IPS-18c (cell line): ENCODE results near the gene PCSK9.

Experiments used
- H3K4me3 ChIP-seq: 2 replicates; pipeline ENCODE4 v1.7.0; 2013; ENCODE audit warnings: low read depth, mild to moderate bottlenecking, low read length, moderate library complexity; ENCODE audit not compliant: insufficient read depth
- H3K9me3 ChIP-seq: one replicate; pipeline ENCODE4 v1.6.1; 2013; ENCODE audit warnings: mild to moderate bottlenecking, low read length, moderate library complexity; ENCODE audit not compliant: control insufficient read depth, insufficient read depth

The PCSK9 gene

DNA sequence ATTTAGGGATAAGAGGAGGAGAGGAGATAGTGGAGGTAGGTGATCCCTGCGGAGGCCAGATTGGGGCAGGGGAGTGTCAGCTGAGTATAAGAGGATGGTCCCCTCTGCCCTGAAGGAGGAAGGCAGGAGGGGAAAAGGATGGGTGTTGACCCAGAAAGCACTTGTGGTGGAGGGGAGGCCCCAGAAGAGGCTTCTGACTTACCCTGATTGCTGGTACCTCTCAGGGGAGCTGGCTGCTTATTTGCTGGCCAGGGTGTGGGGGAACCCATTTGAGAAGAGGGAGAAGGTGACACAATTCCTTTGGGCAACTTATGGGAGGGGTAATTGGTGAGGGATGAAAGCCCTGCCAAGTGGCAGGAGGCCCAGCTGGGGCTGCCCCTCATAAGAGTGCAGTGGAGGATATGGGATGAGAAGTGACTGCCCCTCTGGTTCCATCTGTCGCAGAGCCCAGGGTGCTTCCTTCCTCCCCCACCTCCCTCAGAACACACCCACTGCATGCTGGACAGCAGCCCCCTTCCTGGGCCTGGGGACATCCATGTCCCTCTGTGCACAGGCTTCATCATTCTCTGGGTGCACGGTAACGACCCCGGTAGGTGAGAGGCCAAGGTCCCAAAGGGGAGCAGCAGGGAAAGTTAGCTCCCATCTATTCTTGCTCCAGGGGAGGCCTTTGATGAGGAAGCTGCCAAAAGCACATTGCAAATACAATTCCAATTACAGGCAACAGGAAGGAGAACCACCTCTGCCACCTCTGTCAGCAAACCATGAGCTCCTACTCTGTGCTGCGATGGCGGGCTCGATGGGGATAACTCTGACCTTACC lies 1.4 kb upstream of the PCSK9 start:
- Histone ChIP-seq H3K4me3 (no peak overlapping the region), H3K9me3 (peaks cover 3% of the 10 kb centered on the region)

DNA sequence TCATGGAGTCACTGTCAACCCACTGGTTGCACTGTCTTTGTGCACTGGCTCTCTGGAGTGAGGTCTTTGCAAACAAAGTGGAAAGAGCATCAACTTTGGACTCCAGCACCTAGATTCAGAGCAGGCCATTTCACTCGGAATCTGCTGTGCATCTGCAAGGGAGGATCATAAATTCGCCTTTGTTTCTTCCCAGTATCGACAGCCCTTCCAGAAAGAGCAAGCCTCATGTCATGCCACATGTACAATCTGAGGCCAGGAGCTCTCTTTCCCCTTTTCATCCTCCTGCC lies 853 bp upstream of the PCSK9 start:
- peaks cover 3% of the 10 kb centered on the region for H3K9me3 ChIP-seq
- no peak overlapping the region for H3K4me3 ChIP-seq

DNA sequence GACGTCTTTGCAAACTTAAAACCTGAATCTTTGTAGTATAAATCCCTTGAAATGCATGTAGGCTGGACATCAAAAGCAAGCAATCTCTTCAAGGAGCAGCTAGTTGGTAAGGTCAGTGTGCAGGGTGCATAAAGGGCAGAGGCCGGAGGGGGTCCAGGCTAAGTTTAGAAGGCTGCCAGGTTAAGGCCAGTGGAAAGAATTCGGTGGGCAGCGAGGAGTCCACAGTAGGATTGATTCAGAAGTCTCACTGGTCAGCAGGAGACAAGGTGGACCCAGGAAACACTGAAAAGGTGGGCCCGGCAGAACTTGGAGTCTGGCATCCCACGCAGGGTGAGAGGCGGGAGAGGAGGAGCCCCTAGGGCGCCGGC lies 390 bp upstream of the PCSK9 start:
- peaks cover 3% of the 10 kb centered on the region for H3K9me3 ChIP-seq
- no peak overlapping the region; the same call in 1 of the 2 replicates for H3K4me3 ChIP-seq

DNA sequence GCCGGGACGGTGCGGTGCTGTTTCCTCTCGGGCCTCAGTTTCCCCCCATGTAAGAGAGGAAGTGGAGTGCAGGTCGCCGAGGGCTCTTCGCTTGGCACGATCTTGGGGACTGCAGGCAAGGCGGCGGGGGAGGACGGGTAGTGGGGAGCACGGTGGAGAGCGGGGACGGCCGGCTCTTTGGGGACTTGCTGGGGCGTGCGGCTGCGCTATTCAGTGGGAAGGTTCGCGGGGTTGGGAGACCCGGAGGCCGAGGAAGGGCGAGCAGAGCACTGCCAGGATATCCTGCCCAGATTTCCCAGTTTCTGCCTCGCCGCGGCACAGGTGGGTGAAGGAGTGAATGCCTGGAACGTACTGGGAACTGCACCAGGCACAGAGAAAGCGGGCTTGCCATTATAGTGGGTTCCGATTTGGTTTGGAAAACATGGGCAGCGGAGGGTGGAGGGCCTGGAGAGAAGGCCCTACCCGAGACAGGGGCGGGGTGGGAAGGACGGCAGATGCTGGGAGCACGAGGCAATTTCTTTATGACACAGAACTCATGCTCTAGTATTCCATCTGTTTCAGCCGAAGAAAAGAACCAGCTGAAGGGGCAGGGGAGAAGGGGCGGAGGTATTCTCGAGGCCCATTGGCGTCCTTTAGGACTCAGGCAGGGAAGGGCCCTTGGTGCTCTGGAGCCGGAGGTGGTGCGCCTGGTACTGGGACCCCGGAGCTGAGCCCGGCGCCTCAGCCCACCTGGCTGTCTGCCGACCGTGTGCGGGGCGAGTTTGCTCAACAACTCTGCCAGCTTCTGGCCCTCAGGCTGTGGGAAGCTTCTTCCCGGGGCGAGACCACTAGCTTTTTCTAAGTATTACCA lies 960 bp downstream of the PCSK9 start:
- H3K4me3 ChIP-seq, result peak overlapping the region; percentile 53
- peaks cover 3% of the 10 kb centered on the region for H3K9me3 ChIP-seq

GRCh38 chr1:55040933-55041494 lies 1.7 kb downstream of the PCSK9 start:
- peak overlapping the region; percentile 53; the same call in 1 of the 2 replicates for H3K4me3 ChIP-seq
- peaks cover 3% of the 10 kb centered on the region for H3K9me3 ChIP-seq

DNA sequence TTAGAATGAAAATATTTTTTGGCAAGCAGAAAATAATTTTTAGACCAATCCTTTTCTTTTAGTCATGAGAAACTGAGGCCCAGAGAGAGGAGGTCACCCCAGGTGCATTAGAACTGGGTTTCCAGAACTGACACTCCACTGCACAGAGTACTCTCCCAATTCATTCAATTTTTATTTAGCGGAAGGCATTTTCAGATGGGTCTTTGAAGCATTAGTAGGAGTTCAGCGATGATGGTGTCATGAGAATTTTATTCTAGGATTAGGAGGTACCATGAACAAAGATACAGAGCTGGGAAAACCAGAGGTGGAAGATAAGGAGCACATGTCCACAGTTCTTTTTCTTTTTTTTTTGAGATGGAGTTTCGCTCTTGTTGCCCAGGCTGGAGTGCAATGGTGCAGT lies 2.3 kb downstream of the PCSK9 start:
- Histone ChIP-seq H3K4me3 (no peak overlapping the region), H3K9me3 (peaks cover 3% of the 10 kb centered on the region)

GRCh38 chr1:55043011-55043410 lies 3.7 kb downstream of the PCSK9 start:
- no peaks in the 10 kb centered on the region for H3K9me3 ChIP-seq
- H3K4me3 ChIP-seq, result no peak overlapping the region

GRCh38 chr1:55043726-55044125 lies 4.4 kb downstream of the PCSK9 start:
- Histone ChIP-seq H3K9me3 (no peaks in the 10 kb centered on the region), H3K4me3 (no peak overlapping the region)

GRCh38 chr1:55044617-55045397 lies 5.5 kb downstream of the PCSK9 start:
- Histone ChIP-seq H3K4me3 (no peak overlapping the region), H3K9me3 (no peaks in the 10 kb centered on the region)

DNA sequence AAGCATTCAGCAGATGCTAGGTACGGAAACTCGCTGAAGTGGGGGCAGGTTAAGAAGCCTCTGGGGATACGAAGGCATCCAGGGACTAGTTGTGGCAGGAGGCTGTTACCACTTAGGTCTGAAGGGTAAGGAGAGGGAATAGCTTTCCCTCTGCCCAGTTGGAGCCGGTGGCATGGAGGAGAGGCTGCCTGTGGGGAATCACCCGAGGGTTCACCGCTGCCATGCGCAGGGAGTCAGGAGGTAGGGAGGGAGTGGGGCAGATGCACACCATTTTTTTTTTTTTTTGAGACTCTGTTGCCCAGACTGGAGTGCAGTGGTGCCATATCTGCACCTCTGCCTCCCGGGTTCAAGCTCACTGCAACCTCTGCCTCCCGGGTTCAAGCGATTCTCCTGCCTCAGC lies 6.1 kb downstream of the PCSK9 start:
- H3K4me3 ChIP-seq, result no peak overlapping the region

GRCh38 chr1:55046871-55047270 lies 7.5 kb downstream of the PCSK9 start:
- no peaks in the 10 kb centered on the region for H3K9me3 ChIP-seq

More for the DNA sequence above, 6.1 kb downstream of the PCSK9 start:
- H3K9me3 ChIP-seq, result no peaks in the 10 kb centered on the region

DNA sequence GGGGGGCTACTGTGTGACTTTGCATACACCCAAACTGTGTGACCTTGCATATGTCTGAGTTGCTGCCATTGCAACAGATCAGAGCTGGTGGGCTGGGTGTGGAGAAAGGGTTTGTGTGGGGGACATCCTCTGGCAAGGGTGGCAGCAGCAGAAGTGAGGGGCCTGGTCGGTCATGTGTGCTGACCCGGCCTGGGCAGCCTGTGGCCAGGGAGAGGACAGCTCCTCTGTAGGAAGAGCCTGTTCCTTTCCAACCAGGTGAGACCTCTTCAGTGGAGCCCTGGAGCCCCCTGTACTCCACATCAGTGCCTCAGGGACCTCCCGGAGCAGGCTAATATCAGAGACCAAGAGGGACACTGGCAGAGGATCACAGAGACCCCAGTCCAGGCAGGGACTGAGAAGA lies 8.3 kb downstream of the PCSK9 start:
- Histone ChIP-seq H3K4me3 (no peak overlapping the region), H3K9me3 (no peaks in the 10 kb centered on the region)

More at GRCh38 chr1:55046871-55047270, 7.5 kb downstream of the PCSK9 start:
- H3K4me3 ChIP-seq, result no peak overlapping the region

DNA sequence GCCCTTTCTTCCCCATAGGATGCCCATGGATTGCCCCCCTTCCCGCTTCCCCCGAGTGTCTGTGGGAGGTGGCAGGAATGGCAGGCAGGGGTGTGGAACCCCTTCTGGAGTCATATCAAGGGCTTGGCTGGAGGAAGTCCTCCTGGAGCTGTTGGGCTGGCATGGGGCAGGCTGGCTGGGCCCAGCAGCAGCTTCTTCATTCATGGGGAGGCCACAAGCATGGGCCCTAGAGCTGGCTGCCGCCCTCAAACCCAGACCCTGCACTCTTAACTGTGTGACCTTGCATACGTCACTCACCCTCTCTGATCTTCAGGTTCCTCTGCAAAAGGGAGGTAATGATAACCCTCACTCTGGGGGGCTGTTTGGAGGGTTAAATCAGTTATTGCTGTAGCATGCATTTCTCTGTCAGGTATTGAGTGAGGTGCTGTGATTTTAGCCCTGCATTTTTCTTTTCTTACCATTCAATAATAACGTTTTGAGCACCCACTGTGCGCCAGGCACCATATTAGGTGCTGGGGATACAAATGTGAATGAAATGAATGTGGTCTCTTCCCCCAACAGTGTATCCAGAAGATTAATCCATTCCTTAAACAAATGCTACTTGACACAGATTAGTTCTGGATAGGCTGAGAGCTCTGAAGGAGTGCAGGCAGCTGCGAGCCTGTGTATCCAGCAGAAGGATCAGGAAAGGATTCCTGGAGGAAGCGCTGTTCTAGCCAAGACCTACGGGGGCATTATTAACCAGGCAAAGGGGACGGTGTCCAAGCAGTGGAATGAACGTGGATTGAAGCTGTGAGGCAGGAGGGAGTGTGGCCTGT lies 9.3 kb downstream of the PCSK9 start:
- Histone ChIP-seq H3K9me3 (no peaks in the 10 kb centered on the region), H3K4me3 (no peak overlapping the region; the same call in 1 of the 2 replicates)

GRCh38 chr1:55049271-55049913 lies 10.0 kb downstream of the PCSK9 start:
- Histone ChIP-seq H3K9me3 (no peaks in the 10 kb centered on the region), H3K4me3 (no peak overlapping the region; the same call in 1 of the 2 replicates)

- Histone ChIP-seq H3K9me3 (no peaks in the 10 kb centered on the region), H3K4me3 (no peak overlapping the region)
Measured at GRCh38 chr1:55049914-55050278, 10.5 kb downstream of the PCSK9 start.

DNA sequence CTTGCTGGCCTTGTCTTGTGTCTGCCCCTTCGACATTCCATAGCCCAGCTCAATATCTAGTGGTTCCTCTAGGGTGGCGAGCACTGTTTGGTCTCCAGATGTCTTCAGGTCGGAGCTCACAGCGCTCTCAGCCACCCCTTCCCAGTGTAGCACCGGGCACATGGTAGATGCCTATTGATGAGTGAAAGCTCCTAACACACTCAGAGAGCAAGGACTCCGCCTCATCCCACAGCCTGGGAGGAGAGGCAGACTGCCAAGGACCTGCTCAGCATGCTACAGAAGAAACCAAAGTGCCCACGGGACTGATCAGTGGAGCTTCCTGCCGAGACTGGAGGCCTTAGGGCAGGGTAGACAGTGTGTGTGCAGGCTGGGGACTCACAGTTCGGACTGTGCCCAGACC lies 10.9 kb downstream of the PCSK9 start:
- Histone ChIP-seq H3K4me3 (no peak overlapping the region), H3K9me3 (no peaks in the 10 kb centered on the region)
